Astrocyte (in vitro differentiated cells and primary cell): ENCODE measurements around the gene CCR5. TPM values are rescaled to one million over a fixed set of nuclear protein-coding genes. Genes with fewer than 3 reads are reported as not detected.

Source experiments
- DNase-seq: peaks from one replicate; pipeline ENCODE4 v3.0.0-alpha.2; 2010; ENCODE audit warnings: low read depth
- FAIRE-seq: peaks from 2 replicates; lab custom pipeline; 2011; peaks lifted over from hg19 to GRCh38; lab: Jason Lieb, UNC
- H2AFZ ChIP-seq: 2 replicates; pipeline ENCODE4 v1.6.0; 2012; ENCODE audit warnings: low read depth, low read length, inconsistent platforms
- H3K27ac ChIP-seq: 2 replicates; pipeline ENCODE4 v1.5.1; 2011; ENCODE audit warnings: low read depth, low read length, inconsistent platforms
- H3K27me3 ChIP-seq: 2 replicates; pipeline ENCODE4 v1.6.0; 2011; ENCODE audit warnings: low read length, inconsistent platforms; ENCODE audit not compliant: insufficient read depth
- H3K36me3 ChIP-seq: 2 replicates; pipeline ENCODE4 v1.5.1; 2011; ENCODE audit warnings: low read length, inconsistent platforms; ENCODE audit not compliant: insufficient read depth
- H3K4me1 ChIP-seq: 2 replicates; pipeline ENCODE4 v1.5.1; 2011; ENCODE audit warnings: low read length, inconsistent platforms; ENCODE audit not compliant: insufficient read depth
- H3K4me2 ChIP-seq: 2 replicates; pipeline ENCODE4 v1.6.0; 2012; ENCODE audit warnings: low read length, inconsistent platforms
- H3K4me3 ChIP-seq: 2 replicates; pipeline ENCODE4 v1.5.1; 2011; ENCODE audit warnings: low read depth, mild to moderate bottlenecking, low read length, inconsistent platforms; ENCODE audit not compliant: insufficient read depth
- H3K79me2 ChIP-seq: 2 replicates; pipeline ENCODE4 v1.6.0; 2012; ENCODE audit warnings: mild to moderate bottlenecking, low read length, inconsistent platforms; ENCODE audit not compliant: insufficient read depth
- H3K9ac ChIP-seq: 2 replicates; pipeline ENCODE4 v1.6.0; 2012; ENCODE audit warnings: mild to moderate bottlenecking, low read length, inconsistent platforms
- H3K9me3 ChIP-seq: 2 replicates; pipeline ENCODE4 v1.5.1; 2012; ENCODE audit warnings: low read depth, mild to moderate bottlenecking, low read length, inconsistent platforms; ENCODE audit not compliant: insufficient read depth
- H4K20me1 ChIP-seq: 2 replicates; pipeline ENCODE4 v1.6.0; 2012; ENCODE audit warnings: low read length, inconsistent platforms; ENCODE audit not compliant: insufficient read depth
- H3K27ac Mint-ChIP-seq: one replicate; pipeline ENCODE4 v1.8.0; 2021; ENCODE audit warnings: mild to moderate bottlenecking, mixed read lengths; ENCODE audit not compliant: unreplicated experiment
- H3K27me3 Mint-ChIP-seq: one replicate; pipeline ENCODE4 v1.8.0; 2021; ENCODE audit warnings: low read depth, mixed read lengths; ENCODE audit not compliant: unreplicated experiment
- H3K36me3 Mint-ChIP-seq: one replicate; pipeline ENCODE4 v1.8.0; 2021; ENCODE audit warnings: low read depth, mixed read lengths; ENCODE audit not compliant: unreplicated experiment
- H3K4me1 Mint-ChIP-seq: one replicate; pipeline ENCODE4 v1.8.0; 2021; ENCODE audit warnings: low read depth, mixed read lengths; ENCODE audit not compliant: unreplicated experiment
- H3K4me3 Mint-ChIP-seq: one replicate; pipeline ENCODE4 v1.8.0; 2021; ENCODE audit warnings: mild to moderate bottlenecking, moderate library complexity, mixed read lengths; ENCODE audit not compliant: unreplicated experiment
- H3K9me3 Mint-ChIP-seq: one replicate; pipeline ENCODE4 v1.8.0; 2021; ENCODE audit warnings: mild to moderate bottlenecking, mixed read lengths; ENCODE audit not compliant: unreplicated experiment
- EZH2 ChIP-seq: IDR thresholded peaks from 2 replicates; pipeline ENCODE4 v1.6.1; 2012; ENCODE audit warnings: mild to moderate bottlenecking, low read length, inconsistent platforms; ENCODE audit not compliant: insufficient read depth
- total RNA-seq: library from RNA; stranded (reverse); gene quantifications from 2 replicates; pipeline ENCODE4 v1.2.1, GENCODE V29; 2021
- TF ChIP-seq, protein P1 (sequence below): IDR thresholded peaks from 2 replicates; pipeline ENCODE4 v1.5.1; 2011; ENCODE audit warnings: low read depth, mild to moderate bottlenecking, inconsistent platforms, low read length, moderate library complexity; ENCODE audit not compliant: insufficient read depth

The CCR5 gene
- total RNA-seq, 1 donor from 2014 or later: not detected

DNA sequence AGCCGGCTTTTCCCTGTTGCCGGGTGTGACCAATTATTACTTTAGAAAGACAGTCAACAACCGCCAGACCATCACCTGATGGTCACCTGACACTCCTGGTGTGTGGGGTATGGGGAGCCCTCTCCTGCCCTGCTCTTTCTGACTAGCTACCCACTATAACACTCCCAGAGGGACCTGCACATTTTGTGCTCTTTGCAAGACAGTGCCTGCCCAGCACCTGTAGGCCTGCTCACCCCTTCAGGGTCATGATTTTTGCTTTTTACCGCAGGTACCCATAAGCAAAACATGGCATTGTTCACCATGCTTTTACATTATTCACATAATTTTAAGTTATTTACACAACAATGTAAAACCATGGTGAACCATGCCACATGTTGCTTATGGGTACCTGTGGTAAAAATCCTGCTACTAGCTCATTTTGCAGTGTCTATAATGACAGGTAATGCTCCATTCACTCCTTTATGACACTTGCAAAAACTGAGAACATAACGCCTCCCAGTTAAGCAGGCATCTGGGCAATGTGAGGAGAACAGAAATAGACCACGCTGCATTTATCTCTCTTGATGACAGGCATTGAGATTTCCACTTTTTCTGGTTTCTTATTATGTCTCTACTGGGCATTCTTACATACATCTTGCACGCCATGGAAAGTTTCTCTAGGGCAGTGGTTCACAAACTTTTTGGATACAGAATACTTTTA is 46.2 kb downstream of the CCR5 start:
- no peak overlapping the region for H3K27ac Mint-ChIP-seq
- FAIRE-seq (no peak), DNase-seq (no peak)
- no peaks in the 10 kb centered on the region for H3K27me3 ChIP-seq
- H3K4me1 Mint-ChIP-seq: peaks cover 5% of the 10 kb centered on the region
- H2AFZ ChIP-seq: no peak overlapping the region
- no peak for TF ChIP-seq EZH2
- TF ChIP-seq, protein P1, sequence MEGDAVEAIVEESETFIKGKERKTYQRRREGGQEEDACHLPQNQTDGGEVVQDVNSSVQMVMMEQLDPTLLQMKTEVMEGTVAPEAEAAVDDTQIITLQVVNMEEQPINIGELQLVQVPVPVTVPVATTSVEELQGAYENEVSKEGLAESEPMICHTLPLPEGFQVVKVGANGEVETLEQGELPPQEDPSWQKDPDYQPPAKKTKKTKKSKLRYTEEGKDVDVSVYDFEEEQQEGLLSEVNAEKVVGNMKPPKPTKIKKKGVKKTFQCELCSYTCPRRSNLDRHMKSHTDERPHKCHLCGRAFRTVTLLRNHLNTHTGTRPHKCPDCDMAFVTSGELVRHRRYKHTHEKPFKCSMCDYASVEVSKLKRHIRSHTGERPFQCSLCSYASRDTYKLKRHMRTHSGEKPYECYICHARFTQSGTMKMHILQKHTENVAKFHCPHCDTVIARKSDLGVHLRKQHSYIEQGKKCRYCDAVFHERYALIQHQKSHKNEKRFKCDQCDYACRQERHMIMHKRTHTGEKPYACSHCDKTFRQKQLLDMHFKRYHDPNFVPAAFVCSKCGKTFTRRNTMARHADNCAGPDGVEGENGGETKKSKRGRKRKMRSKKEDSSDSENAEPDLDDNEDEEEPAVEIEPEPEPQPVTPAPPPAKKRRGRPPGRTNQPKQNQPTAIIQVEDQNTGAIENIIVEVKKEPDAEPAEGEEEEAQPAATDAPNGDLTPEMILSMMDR: no peak
- H3K79me2 ChIP-seq: no peaks in the 10 kb centered on the region
- H3K36me3 Mint-ChIP-seq: no peaks in the 10 kb centered on the region
- no peaks in the 10 kb centered on the region for H3K36me3 ChIP-seq
- no peak overlapping the region for H3K4me2 ChIP-seq
- no peak overlapping the region for H3K4me3 ChIP-seq
- H3K27ac ChIP-seq: no peak overlapping the region
- no peaks in the 10 kb centered on the region for H3K9me3 Mint-ChIP-seq
- H3K9ac ChIP-seq: no peak overlapping the region
- no peaks in the 10 kb centered on the region for H3K9me3 ChIP-seq
- H3K27me3 Mint-ChIP-seq: peaks cover 9% of the 10 kb centered on the region
- no peaks in the 10 kb centered on the region for H4K20me1 ChIP-seq
- no peak overlapping the region for H3K4me3 Mint-ChIP-seq
- no peaks in the 10 kb centered on the region for H3K4me1 ChIP-seq

DNA sequence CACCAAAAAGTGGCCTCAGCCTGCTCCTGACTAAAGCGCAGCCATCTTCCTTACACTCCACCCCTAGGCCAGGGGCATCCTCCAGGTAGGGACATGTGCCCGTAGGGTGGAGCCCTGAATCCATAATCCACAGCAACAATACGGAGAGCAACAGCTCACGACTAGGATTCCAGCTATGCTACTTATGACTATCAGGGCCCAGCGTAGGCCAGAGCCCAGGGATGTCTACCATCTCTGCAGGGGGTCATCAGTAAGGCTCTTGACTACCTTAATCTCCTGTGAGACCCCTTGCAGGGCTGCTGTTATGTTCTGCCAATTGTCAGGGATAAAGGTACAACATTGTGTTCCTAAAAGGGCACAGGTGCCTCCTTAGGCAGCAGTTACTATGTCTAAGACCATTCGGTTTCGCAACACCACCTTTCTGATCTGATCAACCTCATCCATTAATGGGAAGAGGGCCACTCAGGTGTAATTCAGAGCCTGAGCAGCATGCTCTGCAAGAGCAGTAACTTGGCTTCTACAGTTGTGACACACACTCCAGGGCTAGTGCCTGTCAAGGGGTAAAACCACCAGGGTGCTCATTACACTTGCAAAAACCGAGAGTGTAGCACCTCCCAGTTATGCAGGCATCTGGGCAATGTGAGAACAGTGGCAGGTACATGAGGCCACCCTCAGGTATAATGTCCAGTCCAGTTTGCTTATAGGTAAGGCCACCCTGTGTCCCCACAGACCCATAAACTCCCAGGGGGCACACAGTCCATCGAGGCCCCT is 47.3 kb downstream of the CCR5 start:
- no peaks in the 10 kb centered on the region for H3K9me3 Mint-ChIP-seq
- Histone ChIP-seq H3K9me3 (no peaks in the 10 kb centered on the region), H4K20me1 (no peaks in the 10 kb centered on the region), H3K4me3 (no peak overlapping the region), H3K4me2 (no peak overlapping the region), H3K79me2 (no peaks in the 10 kb centered on the region), H3K27ac (no peak overlapping the region), H3K36me3 (no peaks in the 10 kb centered on the region), H3K4me1 (no peaks in the 10 kb centered on the region), H3K27me3 (no peaks in the 10 kb centered on the region), H3K9ac (no peak overlapping the region), H2AFZ (no peak overlapping the region)
- TF ChIP-seq EZH2: no peak
- TF ChIP-seq, protein P1: no peak
- H3K36me3 Mint-ChIP-seq: no peaks in the 10 kb centered on the region
- H3K27me3 Mint-ChIP-seq: peaks cover 9% of the 10 kb centered on the region
- no peak for FAIRE-seq
- peak overlapping the region; percentile 21 for H3K27ac Mint-ChIP-seq
- no peak for DNase-seq
- H3K4me1 Mint-ChIP-seq: peaks cover 1% of the 10 kb centered on the region
- no peak overlapping the region for H3K4me3 Mint-ChIP-seq

DNA sequence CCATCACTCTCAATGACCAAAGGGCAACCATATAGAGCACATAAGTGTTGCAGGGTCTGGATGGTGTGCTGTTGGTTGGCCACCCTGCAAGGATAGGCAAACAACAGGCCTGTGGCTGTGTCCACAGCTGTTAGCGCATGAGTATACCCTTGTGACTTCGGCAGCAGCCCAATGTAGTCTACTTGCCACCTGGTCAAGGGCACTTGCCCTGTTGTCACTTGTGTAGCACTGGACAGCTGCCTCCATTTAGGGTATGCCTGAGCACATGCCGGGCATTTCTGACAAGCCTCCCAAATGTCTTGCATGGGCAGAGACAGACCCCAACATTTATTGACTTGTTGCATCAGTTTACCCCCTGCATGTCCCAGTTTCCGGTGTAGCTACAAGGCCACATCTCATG is 49.1 kb downstream of the CCR5 start:
- no peak overlapping the region for H3K4me3 ChIP-seq
- H3K9me3 ChIP-seq: no peaks in the 10 kb centered on the region
- H3K4me1 ChIP-seq: no peaks in the 10 kb centered on the region
- H3K27me3 Mint-ChIP-seq: peaks cover 9% of the 10 kb centered on the region
- no peaks in the 10 kb centered on the region for H3K36me3 ChIP-seq
- H3K27ac ChIP-seq: no peak overlapping the region
- no peak overlapping the region for H3K27ac Mint-ChIP-seq
- no peaks in the 10 kb centered on the region for H3K79me2 ChIP-seq
- no peaks in the 10 kb centered on the region for H3K27me3 ChIP-seq
- peaks cover 1% of the 10 kb centered on the region for H3K4me1 Mint-ChIP-seq
- H3K9ac ChIP-seq: no peak overlapping the region
- no peak overlapping the region for H2AFZ ChIP-seq
- no peak overlapping the region for H3K4me3 Mint-ChIP-seq
- no peak for DNase-seq
- no peaks in the 10 kb centered on the region for H3K36me3 Mint-ChIP-seq
- H4K20me1 ChIP-seq: no peaks in the 10 kb centered on the region
- no peak overlapping the region for H3K4me2 ChIP-seq
- TF ChIP-seq, protein P1: no peak
- TF ChIP-seq EZH2: no peak
- no peaks in the 10 kb centered on the region for H3K9me3 Mint-ChIP-seq
- FAIRE-seq: no peak
